ENCODE measurements around the gene LIMCH1.
"Not testable (repeated sequence)": the region's sequence is repeated elsewhere in the genome, so short reads cannot be mapped to it uniquely, and the experiment has no call there.

LIMCH1 gene

DNA sequence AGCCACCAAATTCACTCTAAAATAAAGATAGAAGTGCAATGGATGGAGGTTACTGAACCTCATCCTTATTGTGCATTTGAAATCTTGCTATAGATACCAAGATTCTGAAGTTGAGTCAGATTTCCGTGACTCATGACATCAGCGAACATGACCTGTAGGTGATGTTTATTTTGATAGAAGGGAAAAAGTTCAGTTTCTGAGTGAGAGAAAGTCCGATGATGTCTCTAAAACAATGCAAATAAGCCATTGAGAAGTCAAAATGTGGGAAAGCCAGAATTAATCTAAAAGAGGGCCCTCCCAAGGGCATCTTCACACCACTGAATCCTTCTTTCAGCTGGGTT is 190.6 kb downstream of the LIMCH1 start:
- TF ChIP-seq, protein P1, sequence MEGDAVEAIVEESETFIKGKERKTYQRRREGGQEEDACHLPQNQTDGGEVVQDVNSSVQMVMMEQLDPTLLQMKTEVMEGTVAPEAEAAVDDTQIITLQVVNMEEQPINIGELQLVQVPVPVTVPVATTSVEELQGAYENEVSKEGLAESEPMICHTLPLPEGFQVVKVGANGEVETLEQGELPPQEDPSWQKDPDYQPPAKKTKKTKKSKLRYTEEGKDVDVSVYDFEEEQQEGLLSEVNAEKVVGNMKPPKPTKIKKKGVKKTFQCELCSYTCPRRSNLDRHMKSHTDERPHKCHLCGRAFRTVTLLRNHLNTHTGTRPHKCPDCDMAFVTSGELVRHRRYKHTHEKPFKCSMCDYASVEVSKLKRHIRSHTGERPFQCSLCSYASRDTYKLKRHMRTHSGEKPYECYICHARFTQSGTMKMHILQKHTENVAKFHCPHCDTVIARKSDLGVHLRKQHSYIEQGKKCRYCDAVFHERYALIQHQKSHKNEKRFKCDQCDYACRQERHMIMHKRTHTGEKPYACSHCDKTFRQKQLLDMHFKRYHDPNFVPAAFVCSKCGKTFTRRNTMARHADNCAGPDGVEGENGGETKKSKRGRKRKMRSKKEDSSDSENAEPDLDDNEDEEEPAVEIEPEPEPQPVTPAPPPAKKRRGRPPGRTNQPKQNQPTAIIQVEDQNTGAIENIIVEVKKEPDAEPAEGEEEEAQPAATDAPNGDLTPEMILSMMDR (IDR thresholded peaks at IDR 0.05; ENCODE audit: control extremely low read depth, extremely low read depth, low read depth, missing control alignments), result no peak
- ChIA-PET CTCF (interaction anchor here (0.9 kb wide), 1 partner anchor 11 kb away, joined by 3 read pairs; no protein-coding TSS in a partner anchor), POLR2A (no interaction called here)
- no peak for DNase-seq (ENCODE audit: extremely low spot score)

DNA sequence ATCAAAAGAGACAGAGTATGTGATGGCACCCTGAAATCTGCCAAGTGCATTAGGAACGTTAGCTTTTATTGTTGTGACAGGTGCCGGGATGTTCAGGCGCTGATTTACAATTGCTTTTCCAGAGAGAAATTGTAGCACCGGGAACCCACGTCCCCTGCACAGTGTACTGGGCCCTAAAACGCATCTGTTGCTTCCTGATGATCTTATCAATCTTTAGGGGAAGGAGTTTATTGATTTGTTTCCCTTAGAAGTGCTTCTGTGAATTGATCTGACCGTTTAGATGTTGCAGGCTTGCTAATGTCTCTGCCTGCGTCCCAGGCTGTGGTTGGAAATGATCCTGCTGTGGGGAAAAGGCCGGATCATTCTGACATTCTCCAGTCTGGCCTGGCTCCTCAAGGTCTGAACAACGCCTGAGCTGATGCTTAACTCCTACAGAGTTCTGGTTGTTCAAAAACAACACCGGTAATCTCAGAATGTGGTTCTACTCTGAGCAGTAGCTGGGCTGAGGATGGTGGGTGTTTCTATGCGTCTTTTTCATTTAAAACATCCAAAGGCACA is 193.7 kb downstream of the LIMCH1 start:
- ChIA-PET POLR2A (no interaction called here), CTCF (interaction anchor here (1.0 kb wide), 1 partner anchor 9 kb away, joined by 3 read pairs; no protein-coding TSS in a partner anchor)
- DNase-seq (ENCODE audit: extremely low spot score), result no peak
- TF ChIP-seq, protein P1 (IDR thresholded peaks at IDR 0.05; ENCODE audit: control extremely low read depth, extremely low read depth, low read depth, missing control alignments), result no peak

- no peak for DNase-seq (ENCODE audit: extremely low spot score)
- TF ChIP-seq, protein P1 (IDR thresholded peaks at IDR 0.05; ENCODE audit: control extremely low read depth, extremely low read depth, low read depth, missing control alignments), result no peak
- POLR2A ChIA-PET, result no interaction called here
- CTCF ChIA-PET, result no interaction called here
These were observed 196.4 kb downstream of the LIMCH1 start for GRCh38 chr4:41734371-41734770.

GRCh38 chr4:41737491-41737890 is 199.5 kb downstream of the LIMCH1 start:
- POLR2A ChIA-PET; DNase-seq (ENCODE audit: extremely low spot score); CTCF ChIA-PET: not testable (repeated sequence)

- DNase-seq (ENCODE audit: extremely low spot score), result no peak
- ChIA-PET POLR2A (no interaction called here), CTCF (interaction anchor here (1.2 to 1.5 kb wide), 3 partner anchors 10 to 142 kb away, joined by 3 to 4 read pairs (median 3); no protein-coding TSS in a partner anchor)
- TF ChIP-seq, protein P1 (IDR thresholded peaks at IDR 0.05; ENCODE audit: control extremely low read depth, extremely low read depth, low read depth, missing control alignments), result no peak
These were observed 203.4 kb downstream of the LIMCH1 start for GRCh38 chr4:41741354-41741753.

DNA sequence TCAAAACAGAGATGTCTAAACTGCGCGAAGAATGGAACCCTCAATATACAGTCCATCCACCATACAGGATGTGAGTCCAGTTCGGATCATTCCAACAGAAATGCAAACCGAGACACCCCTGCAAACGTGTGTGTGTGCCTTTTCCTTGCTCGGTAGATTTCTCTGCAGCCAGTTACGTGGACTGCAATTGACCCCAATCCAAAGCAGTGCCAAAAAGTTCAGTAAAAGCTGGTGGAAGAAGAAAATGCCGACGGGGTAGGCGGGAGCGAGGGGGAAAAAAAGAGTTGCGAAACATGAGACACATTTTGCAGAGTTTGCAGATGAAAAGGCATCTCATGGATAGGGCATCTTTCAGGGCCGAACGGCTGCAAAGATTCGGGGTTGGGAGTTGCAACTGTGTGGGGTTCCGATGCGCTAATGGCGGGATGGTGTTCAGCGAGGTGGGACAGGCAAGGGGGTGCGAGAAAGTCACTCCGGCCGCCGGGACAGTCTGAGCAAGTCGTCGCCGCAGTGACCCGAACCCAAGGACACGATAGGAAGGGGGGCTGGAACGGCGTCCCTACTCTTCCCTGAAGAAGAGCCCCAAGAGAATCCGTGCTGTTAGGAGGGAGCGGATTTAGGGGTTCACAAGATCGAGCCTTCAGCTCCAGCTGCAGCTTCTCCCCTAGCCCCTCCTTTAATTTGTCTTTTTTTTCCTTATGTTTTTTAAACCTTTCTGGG is 206.8 kb downstream of the LIMCH1 start:
- POLR2A ChIA-PET, result no interaction called here
- DNase-seq (ENCODE audit: extremely low spot score), result no peak
- TF ChIP-seq, protein P1 (IDR thresholded peaks at IDR 0.05; ENCODE audit: control extremely low read depth, extremely low read depth, low read depth, missing control alignments), result no peak
- CTCF ChIA-PET, result no interaction called here

DNA sequence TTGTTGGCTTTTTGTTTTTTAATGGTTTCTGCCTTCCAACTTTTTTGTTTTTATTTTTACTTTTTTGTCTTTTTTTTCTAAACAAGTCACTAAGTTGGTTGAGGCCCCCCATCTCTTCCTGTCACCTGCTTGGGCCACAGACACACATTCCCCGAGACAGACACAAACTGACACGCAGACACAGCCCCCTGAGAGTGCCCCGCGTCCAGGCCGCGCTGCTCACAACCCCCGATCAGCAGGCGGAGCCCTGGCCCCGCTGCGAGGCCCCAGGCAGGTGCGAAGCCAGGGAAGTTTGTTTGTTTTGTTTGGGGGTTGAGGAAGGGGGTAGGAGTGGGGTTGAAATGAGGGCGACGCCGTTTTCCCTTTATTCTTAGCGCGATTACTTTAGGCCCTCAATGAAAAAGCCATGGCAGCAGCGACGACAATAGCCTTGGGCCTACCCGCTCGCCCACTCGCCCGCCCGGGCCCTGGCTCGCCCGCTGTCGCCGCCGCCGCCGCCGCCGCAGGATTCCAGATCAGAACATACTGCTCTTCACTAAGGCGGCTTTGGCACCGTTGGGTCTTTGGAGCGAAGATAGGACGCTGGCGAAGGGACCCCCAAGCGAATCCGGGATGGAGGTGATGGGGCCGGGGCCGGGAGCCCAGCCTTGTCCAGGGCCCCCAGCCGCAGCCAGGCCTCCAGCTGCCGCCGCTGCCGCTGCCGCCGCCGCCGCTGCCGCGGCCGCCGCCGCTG is 207.5 kb downstream of the LIMCH1 start:
- CTCF ChIA-PET, result no interaction called here

More for the DNA sequence above, 207.5 kb downstream of the LIMCH1 start:
- POLR2A ChIA-PET, result no interaction called here
- DNase-seq (ENCODE audit: extremely low spot score), result no peak
- TF ChIP-seq, protein P1 (IDR thresholded peaks at IDR 0.05; ENCODE audit: control extremely low read depth, extremely low read depth, low read depth, missing control alignments), result no peak
